ENCODE data around the gene RAD51B.

GRCh38 chr14:68643673-68644072 is 824.1 kb downstream of the RAD51B start:
- TF ChIP-seq, protein P1, sequence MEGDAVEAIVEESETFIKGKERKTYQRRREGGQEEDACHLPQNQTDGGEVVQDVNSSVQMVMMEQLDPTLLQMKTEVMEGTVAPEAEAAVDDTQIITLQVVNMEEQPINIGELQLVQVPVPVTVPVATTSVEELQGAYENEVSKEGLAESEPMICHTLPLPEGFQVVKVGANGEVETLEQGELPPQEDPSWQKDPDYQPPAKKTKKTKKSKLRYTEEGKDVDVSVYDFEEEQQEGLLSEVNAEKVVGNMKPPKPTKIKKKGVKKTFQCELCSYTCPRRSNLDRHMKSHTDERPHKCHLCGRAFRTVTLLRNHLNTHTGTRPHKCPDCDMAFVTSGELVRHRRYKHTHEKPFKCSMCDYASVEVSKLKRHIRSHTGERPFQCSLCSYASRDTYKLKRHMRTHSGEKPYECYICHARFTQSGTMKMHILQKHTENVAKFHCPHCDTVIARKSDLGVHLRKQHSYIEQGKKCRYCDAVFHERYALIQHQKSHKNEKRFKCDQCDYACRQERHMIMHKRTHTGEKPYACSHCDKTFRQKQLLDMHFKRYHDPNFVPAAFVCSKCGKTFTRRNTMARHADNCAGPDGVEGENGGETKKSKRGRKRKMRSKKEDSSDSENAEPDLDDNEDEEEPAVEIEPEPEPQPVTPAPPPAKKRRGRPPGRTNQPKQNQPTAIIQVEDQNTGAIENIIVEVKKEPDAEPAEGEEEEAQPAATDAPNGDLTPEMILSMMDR (IDR thresholded peaks at IDR 0.05; ENCODE audit: poor library complexity) = no peak
- TF ChIP-seq EZH2phosphoT487 (IDR thresholded peaks at IDR 0.05; ENCODE audit: low read depth, severe bottlenecking, unreplicated experiment) = no peak
- no peak for TF ChIP-seq EZH2 (IDR thresholded peaks at IDR 0.05; ENCODE audit: borderline replicate concordance)

Measured in hepatocyte (in vitro differentiated cells).